ENCODE data around the gene GFPT2. TPM values are rescaled to one million over a fixed set of nuclear protein-coding genes. Genes with fewer than 3 reads are reported as not detected.
A peak's percentile ranks its signal among the peaks of the same experiment; 100 is the strongest.

The GFPT2 gene
- total and polyA plus RNA-seq, 8 donors = 0.83 to 10.6 (median 4.2) TPM

DNA sequence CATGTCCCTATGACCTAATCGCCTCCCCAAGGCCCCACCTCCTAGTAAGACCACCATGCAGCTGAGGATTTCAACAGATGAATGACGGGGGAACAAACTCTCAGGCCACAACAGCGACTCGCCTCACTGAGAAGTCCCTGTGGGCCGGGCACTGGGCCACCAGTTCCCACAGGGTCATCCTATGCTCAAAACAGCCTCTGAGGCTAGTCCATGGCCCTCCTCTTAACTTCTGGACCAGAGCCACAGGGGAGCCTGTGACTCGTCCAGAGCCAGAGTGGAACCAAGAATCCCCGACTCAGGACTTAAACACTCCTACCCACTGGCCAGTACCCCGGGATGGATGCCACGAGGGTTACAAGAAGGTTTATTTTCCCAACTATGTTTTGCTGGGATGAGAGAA lies 12.3 kb downstream of the GFPT2 start:
- Histone ChIP-seq H3K27me3 (no peaks in the 10 kb centered on the region), H3K4me3 (no peak overlapping the region), H3K4me1 (no peaks in the 10 kb centered on the region), H3K27ac (no peak overlapping the region), H3K9me3 (no peaks in the 10 kb centered on the region), H3K36me3 (no peaks in the 10 kb centered on the region)
- DNase-seq (no peak), ATAC-seq (no peak), FAIRE-seq (no peak)
- intact Hi-C loops (cut with DNase I) = no loop called here
- TF ChIP-seq, protein P1, sequence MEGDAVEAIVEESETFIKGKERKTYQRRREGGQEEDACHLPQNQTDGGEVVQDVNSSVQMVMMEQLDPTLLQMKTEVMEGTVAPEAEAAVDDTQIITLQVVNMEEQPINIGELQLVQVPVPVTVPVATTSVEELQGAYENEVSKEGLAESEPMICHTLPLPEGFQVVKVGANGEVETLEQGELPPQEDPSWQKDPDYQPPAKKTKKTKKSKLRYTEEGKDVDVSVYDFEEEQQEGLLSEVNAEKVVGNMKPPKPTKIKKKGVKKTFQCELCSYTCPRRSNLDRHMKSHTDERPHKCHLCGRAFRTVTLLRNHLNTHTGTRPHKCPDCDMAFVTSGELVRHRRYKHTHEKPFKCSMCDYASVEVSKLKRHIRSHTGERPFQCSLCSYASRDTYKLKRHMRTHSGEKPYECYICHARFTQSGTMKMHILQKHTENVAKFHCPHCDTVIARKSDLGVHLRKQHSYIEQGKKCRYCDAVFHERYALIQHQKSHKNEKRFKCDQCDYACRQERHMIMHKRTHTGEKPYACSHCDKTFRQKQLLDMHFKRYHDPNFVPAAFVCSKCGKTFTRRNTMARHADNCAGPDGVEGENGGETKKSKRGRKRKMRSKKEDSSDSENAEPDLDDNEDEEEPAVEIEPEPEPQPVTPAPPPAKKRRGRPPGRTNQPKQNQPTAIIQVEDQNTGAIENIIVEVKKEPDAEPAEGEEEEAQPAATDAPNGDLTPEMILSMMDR (IDR thresholded peaks at IDR 0.05) = no peak
- 83% methylated on average over 9 of the region's 9 CpGs for WGBS, 2 donors

DNA sequence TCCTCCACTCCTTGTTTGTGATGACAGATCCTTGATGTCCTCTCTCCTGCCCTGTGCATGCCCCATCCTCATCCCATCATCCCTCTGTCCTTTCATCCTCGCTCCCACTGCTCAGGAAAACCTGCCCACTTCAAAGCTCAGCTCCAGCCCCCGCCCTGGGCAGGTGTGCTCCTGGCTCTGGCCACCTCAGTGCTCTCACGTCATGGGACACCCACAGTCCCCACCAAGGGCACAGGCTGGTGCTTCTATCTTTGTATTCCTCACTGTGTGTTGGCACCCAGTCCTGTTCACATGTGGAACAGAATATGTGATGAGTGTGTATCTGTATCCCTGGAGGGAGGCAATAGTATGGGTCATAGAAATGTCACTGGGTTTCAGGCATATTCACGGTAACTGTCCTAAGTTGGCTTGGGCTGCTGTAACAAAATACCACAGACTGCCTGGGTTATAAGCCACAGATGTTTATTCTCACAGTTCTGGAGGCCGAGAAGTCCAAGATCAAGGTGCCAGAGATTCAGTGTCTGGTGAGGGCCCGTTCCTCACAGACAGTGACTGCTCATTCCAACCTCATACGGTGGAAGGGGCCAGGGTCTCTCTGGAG lies 13.5 kb downstream of the GFPT2 start:
- no peak for DNase-seq
- no peak for ATAC-seq
- intact Hi-C loops (cut with DNase I) = no loop called here
- H3K27me3 ChIP-seq = no peaks in the 10 kb centered on the region
- no peaks in the 10 kb centered on the region for H3K9me3 ChIP-seq
- 80 to 84% methylated on average over 7 of the region's 7 CpGs for WGBS, 2 donors
- no peaks in the 10 kb centered on the region for H3K4me1 ChIP-seq
- TF ChIP-seq, protein P1 (IDR thresholded peaks at IDR 0.05) = no peak
- H3K36me3 ChIP-seq = no peaks in the 10 kb centered on the region
- no peak overlapping the region for H3K27ac ChIP-seq
- no peak overlapping the region for H3K4me3 ChIP-seq
- no peak for FAIRE-seq

DNA sequence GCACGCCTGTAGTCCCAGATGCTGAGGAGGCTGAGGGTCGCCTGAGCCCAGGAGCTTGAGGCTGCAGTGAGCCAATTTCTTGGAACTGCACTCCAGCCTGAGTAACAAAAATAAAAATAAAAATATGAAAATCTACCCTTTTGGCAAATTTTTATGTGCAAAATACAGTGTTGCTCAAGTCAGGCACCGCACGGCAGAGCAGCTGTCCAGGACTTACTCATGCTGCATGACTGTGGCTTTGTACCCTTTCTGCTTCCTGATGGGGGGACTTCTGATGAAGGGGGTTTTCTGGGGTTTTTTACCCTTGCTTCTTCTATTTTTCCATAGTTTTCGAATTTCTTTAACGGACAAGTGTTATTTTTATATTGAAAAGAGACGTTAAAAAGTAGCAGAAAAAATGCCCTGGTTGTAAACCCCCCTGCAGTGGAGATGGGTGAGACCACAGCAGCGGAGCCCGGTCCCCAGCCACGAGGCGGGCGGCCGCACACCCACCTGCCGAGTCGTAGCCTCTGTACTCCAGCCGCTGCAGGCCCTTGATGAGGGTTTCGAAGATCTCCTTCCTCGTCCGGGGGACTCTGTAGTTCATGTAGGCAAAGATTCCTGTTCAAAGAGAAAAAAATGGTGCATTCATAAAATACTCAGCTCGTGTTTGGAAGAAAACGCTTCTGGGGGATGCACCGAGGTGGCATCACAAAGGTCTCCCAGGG lies 15.0 kb downstream of the GFPT2 start:
- ATAC-seq = no peak
- TF ChIP-seq, protein P1 (IDR thresholded peaks at IDR 0.05) = no peak
- intact Hi-C loops (cut with DNase I) = no loop called here
- Histone ChIP-seq H3K9me3 (no peaks in the 10 kb centered on the region), H3K4me1 (no peaks in the 10 kb centered on the region), H3K36me3 (no peaks in the 10 kb centered on the region), H3K27me3 (no peaks in the 10 kb centered on the region), H3K27ac (no peak overlapping the region), H3K4me3 (no peak overlapping the region)
- no peak for FAIRE-seq
- 89 to 92% methylated on average over 22 of the region's 22 CpGs for WGBS, 2 donors
- DNase-seq = no peak

DNA sequence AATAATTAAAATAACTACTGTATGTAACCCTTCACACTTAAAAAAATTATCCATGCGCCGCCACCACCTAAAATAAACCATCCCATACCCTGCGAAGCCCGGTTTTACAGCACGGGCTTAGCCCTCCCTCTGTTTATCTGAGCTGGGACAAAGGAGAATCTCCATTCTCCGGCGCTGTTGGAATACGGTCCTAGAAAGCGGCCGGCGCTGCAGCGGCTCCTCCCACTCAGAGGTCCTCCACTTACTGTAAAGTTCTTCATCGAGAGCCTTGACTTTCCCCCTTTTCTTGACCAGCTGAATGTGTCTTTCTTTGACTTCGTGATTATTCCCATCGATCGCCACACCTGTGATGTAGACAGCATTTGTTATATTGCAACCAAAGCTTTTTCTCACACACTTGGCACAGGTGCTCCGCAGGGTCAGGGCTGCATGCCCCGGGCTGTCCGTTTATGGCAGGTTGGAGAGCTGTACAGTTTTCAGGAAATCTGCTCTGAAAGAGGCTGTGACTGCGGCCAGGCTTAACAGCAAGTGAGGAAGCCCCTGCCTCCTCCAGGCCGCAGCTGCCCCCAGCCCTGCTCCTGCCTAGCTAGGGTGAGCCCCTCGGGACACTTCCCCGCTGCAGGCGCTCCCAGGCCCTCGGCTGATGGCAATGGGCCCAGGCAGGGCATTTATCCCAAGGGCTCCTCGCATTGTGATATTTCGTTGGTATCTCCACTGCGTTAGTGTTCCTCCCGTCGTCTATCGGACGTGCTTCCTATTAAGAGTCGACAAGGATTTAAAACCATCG lies 16.7 kb downstream of the GFPT2 start:
- intact Hi-C loops (cut with DNase I) = no loop called here
- peaks cover 0 to 4% (median under 1%) of the 10 kb centered on the region in 3 donors for H3K4me1 ChIP-seq
- DNase-seq (peak in 3 of 6 donors; percentile 50 to 73 (median 56)), FAIRE-seq (no peak), ATAC-seq (peak; percentile 44 to 77 (median 62))
- TF ChIP-seq, protein P1 (IDR thresholded peaks at IDR 0.05) = no peak
- H3K4me3 ChIP-seq = no peak overlapping the region
- H3K27me3 ChIP-seq = no peaks in the 10 kb centered on the region
- no peaks in the 10 kb centered on the region for H3K9me3 ChIP-seq
- no peak overlapping the region for H3K27ac ChIP-seq
- 46 to 51% methylated on average over 34 of the region's 34 CpGs for WGBS, 2 donors
- H3K36me3 ChIP-seq = no peaks in the 10 kb centered on the region

Data from pancreas (tissue), 10 donors.